AG04449 (cell line): ENCODE measurements around the gene GPC2.

Experiments used
- CTCF ChIA-PET: fragments of 350-600 bp; formaldehyde crosslinking; extraction: SDS; loops from one replicate; lab custom pipeline; 2021; ENCODE audit warnings: antibody characterized with exemption; lab: Yijun Ruan, JAX
- POLR2A ChIA-PET: fragments of 400-600, 350-600 bp; formaldehyde crosslinking; extraction: SDS; loops from one replicate; lab custom pipeline; 2020; ENCODE audit warnings: antibody characterized with exemption, inconsistent platforms; lab: Yijun Ruan, JAX
- DNase-seq: peaks from one replicate; pipeline ENCODE4 v3.0.0-alpha.2; 2010; ENCODE audit warnings: low read depth, low spot score
- H3K4me3 ChIP-seq: 2 replicates; pipeline ENCODE4 v1.5.1; 2011; ENCODE audit warnings: low read depth, mild to moderate bottlenecking, control low read depth, low read length
- TF ChIP-seq, protein P1 (sequence below): IDR thresholded peaks from one replicate; pipeline ENCODE4 v1.5.1; 2011; ENCODE audit warnings: mild to moderate bottlenecking, moderate library complexity, low read length, control low read depth, inconsistent platforms; ENCODE audit not compliant: insufficient read depth; ENCODE audit errors: missing control alignments

Gene GPC2

DNA sequence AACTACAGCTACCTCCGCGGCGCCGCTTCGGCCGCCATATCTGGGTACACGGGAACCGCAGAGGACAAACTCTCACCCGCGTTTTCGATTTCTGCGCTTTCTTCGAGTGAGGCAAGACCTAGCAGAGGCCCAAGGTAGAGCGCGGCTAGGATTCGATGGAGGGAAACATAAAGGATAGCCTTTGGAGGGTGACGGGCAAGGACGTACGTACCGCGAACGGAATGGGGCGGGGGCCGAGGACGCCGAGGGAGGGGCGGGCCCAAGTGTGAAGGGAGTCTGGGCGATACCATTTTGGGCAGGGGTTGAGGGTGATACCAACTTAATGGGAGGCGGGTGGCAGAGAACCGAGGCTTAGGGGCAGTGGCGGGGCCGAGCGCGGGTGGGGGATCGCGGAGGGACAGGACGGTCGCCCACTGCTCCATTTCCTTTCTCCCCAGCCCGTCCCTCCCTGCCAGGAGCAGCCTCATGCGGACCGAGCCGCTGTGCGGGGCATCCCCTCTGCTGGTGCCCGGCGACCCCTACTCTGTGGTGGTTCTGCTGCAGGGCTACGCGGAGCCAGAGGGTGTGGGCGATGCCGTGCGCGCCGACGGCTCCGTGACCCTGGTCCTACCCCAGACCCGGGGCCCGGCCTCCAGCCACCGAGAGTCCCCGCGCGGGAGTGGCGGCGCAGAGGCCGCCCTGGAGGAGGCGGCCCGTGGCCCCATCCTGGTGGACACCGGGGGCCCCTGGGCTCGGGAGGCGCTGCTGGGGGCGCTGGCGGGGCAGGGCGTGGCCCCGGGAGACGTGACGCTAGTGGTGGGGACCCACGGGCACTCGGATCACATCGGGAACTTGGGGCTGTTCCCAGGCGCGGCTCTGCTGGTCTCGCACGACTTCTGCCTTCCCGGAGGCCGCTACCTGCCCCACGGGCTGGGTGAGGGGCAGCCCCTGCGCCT lies 50.0 kb downstream of the GPC2 start, which contains the start of gene MBLAC1:
Gene MBLAC1, plus strand, starts transcription at position 37 of the 935 bp plus-strand sequence. Its CDS starts 429 bp downstream, at position 466.
- DNase-seq = peak; percentile 63
- TF ChIP-seq, protein P1, sequence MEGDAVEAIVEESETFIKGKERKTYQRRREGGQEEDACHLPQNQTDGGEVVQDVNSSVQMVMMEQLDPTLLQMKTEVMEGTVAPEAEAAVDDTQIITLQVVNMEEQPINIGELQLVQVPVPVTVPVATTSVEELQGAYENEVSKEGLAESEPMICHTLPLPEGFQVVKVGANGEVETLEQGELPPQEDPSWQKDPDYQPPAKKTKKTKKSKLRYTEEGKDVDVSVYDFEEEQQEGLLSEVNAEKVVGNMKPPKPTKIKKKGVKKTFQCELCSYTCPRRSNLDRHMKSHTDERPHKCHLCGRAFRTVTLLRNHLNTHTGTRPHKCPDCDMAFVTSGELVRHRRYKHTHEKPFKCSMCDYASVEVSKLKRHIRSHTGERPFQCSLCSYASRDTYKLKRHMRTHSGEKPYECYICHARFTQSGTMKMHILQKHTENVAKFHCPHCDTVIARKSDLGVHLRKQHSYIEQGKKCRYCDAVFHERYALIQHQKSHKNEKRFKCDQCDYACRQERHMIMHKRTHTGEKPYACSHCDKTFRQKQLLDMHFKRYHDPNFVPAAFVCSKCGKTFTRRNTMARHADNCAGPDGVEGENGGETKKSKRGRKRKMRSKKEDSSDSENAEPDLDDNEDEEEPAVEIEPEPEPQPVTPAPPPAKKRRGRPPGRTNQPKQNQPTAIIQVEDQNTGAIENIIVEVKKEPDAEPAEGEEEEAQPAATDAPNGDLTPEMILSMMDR = no peak
- ChIA-PET POLR2A (interaction anchor here (0.6 to 1.0 kb wide), 3 partner anchors 22 to 32 kb away, joined by 3 to 8 read pairs (median 5); partner anchors contain the start of genes AP4M1 and LAMTOR4), CTCF (interaction anchor here (7.0 to 11.8 kb wide), 2 partner anchors 17 to 87 kb away, joined by 167 to 298 read pairs; partner anchors contain the start of genes LAMTOR4 and PVRIG)
- H3K4me3 ChIP-seq = peak within 1 kb of the TSS; percentile 94

DNA sequence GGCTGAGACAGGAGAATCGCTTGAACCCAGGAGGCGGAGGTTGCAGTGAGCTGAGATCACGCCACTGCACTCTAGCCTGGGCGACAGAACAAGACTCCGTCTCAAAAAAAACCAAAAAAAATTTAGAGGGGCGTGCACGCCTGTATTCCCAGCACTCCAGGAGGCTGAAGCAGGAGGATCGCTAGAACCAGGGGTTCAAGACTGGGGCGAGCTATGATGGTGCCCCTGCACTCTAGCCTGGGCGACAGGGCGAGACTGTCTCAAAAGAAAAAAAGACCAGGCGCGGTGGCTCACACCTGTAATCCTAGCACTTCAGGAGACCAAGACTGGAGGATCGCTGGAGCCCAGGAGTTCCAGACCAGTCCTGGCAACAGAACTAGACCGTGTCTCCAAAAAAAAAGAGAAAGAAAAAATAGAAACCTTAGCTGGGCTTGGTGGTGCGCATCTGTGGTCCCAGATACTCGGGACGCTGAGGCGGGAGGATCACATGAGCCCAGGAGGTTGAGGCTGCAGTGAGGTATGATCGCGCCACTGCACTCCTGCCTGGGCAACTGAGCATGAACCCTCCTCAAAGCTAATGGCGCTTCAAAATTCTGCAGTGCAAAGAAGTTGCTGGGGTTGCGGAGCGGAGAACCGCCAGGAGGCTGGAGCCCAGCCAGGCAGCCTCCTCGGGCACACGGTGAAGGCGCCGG lies 50.8 kb downstream of the GPC2 start:
- no peak for DNase-seq
- POLR2A ChIA-PET = interaction anchor here (0.6 to 1.0 kb wide), 4 partner anchors 17 to 31 kb away, joined by 3 to 8 read pairs (median 4); partner anchors contain the start of genes AP4M1 and LAMTOR4
- TF ChIP-seq, protein P1 = no peak
- H3K4me3 ChIP-seq = peak overlapping the region; percentile 94
- CTCF ChIA-PET = no interaction called here

DNA sequence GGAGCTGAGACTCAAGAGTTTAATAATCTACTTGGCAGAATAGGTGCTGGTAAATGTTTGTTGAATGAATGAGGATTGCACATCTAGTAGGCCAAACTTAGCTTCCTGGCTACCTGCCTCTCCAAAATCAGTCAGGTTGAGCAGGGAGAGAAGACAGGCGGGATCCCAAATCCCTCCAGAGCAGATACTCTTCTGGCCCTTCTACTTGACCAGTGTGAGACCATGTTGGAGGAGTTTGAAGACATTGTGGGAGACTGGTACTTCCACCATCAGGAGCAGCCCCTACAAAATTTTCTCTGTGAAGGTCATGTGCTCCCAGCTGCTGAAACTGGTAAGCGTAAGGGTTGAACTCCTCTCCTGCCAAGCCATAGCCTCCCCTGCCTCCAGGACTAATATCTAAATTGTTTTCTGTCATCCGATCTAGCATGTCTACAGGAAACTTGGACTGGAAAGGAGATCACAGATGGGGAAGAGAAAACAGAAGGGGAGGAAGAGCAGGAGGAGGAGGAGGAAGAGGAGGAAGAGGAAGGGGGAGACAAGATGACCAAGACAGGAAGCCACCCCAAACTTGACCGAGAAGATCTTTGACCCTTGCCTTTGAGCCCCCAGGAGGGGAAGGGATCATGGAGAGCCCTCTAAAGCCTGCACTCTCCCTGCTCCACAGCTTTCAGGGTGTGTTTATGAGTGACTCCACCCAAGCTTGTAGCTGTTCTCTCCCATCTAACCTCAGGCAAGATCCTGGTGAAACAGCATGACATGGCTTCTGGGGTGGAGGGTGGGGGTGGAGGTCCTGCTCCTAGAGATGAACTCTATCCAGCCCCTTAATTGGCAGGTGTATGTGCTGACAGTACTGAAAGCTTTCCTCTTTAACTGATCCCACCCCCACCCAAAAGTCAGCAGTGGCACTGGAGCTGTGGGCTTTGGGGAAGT lies 52.6 kb downstream of the GPC2 start:
- POLR2A ChIA-PET = interaction anchor here (2.1 kb wide), 1 partner anchor 23 kb away, joined by 5 read pairs; the partner anchor contains the start of genes AP4M1 and MCM7
- TF ChIP-seq, protein P1 = no peak

DNA sequence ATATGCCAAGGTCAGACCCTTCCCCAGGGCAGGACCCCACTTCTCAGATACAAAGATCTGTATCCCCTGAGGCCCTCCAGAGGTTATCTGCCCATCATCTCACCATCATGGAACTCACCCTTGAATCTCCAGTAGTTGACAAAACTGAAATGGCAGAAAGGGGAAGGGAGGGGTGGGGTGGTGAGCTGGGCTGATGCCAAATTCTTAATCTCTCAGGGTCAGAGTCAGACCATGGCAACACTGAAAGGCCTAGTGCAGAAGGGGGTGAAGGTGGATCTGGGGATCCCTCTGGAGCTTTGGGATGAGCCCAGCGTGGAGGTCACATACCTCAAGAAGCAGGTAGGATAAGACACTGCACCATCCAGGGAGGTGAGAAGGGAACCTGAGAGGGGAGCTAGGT lies 54.6 kb downstream of the GPC2 start:
- no peak for DNase-seq
- TF ChIP-seq, protein P1 = no peak
- POLR2A ChIA-PET = no interaction called here
- no peak overlapping the region for H3K4me3 ChIP-seq
- CTCF ChIA-PET = interaction anchor here (1.2 to 1.8 kb wide), 2 partner anchors 8 to 10 kb away, joined by 6 to 7 read pairs; no protein-coding TSS in a partner anchor

More for the DNA sequence above, 52.6 kb downstream of the GPC2 start:
- DNase-seq = no peak
- CTCF ChIA-PET = interaction anchor here (0.8 to 1.5 kb wide), 3 partner anchors 9 to 132 kb away, joined by 3 to 8 read pairs (median 3); no protein-coding TSS in a partner anchor
- no peak overlapping the region for H3K4me3 ChIP-seq

DNA sequence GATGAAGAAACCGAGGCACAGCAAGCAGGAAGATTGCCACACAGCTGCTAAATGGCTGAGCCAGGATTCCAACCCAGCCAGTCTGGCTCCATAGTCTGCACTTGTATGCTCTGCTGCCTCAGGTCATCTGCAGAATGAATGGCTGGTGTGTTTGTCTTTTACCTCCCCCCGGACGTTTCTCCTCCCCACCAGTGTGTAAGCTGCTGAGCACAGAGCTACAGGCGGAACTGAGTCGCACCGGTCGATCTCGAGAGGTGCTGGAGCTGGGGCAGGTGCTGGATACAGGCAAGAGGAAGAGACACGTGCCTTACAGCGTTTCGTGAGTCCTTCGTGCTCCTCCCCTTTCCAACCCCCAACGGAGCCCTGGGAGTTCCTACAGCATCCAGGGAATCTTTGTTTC lies 55.1 kb downstream of the GPC2 start:
- H3K4me3 ChIP-seq = no peak overlapping the region
- TF ChIP-seq, protein P1 = no peak
- ChIA-PET POLR2A (no interaction called here), CTCF (interaction anchor here (1.2 to 2.7 kb wide), 3 partner anchors 8 to 11 kb away, joined by 6 to 23 read pairs (median 7); no protein-coding TSS in a partner anchor)
- DNase-seq = no peak
